Measurements from ENCODE around the gene RAD51B. TPM values are rescaled to one million over a fixed set of nuclear protein-coding genes. Genes with fewer than 3 reads are reported as not detected.

The RAD51B gene
- total RNA-seq, 6 experiments from 2014 or later, result 2.7 to 5.8 (median 4.3) TPM

DNA sequence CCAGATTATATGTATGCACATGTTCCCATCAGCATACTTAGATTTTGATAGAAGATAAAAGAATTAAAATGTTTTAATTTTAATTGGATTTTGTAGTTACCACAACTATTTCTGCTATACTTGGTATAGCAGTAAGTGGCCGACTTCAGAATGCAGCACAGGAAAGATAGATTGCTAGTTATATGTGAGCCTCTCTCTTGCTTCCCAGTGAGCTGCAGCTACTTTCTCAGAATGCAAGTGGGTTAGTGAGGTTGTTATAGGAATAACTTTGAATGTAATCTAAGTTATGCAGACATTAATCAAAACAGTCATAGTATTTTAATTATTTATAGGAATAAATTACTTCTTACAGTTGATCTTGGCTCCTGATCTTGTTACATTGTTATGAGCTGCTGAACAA, 240.6 kb downstream of the RAD51B start:
- Histone ChIP-seq H3K27me3 (no peaks in the 10 kb centered on the region), H3K9me3 (no peaks in the 10 kb centered on the region), H3K36me3 (no peaks in the 10 kb centered on the region), H3K4me1 (no peaks in the 10 kb centered on the region), H3K27ac (no peak overlapping the region), H3K4me3 (no peak overlapping the region)
- TF ChIP-seq, protein P1, sequence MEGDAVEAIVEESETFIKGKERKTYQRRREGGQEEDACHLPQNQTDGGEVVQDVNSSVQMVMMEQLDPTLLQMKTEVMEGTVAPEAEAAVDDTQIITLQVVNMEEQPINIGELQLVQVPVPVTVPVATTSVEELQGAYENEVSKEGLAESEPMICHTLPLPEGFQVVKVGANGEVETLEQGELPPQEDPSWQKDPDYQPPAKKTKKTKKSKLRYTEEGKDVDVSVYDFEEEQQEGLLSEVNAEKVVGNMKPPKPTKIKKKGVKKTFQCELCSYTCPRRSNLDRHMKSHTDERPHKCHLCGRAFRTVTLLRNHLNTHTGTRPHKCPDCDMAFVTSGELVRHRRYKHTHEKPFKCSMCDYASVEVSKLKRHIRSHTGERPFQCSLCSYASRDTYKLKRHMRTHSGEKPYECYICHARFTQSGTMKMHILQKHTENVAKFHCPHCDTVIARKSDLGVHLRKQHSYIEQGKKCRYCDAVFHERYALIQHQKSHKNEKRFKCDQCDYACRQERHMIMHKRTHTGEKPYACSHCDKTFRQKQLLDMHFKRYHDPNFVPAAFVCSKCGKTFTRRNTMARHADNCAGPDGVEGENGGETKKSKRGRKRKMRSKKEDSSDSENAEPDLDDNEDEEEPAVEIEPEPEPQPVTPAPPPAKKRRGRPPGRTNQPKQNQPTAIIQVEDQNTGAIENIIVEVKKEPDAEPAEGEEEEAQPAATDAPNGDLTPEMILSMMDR (IDR thresholded peaks at IDR 0.05), result no peak
- TF ChIP-seq POLR2A (IDR thresholded peaks at IDR 0.05), result no peak
- no peak for ATAC-seq
- 58% methylated on average over 1 of the region's 1 CpG for WGBS (ENCODE audit: insufficient coverage, low coverage, low lambda C conversion rate, missing lambda C conversion rate)
- intact Hi-C loops (cut with DNase I), result no loop called here
- no peak for DNase-seq

DNA sequence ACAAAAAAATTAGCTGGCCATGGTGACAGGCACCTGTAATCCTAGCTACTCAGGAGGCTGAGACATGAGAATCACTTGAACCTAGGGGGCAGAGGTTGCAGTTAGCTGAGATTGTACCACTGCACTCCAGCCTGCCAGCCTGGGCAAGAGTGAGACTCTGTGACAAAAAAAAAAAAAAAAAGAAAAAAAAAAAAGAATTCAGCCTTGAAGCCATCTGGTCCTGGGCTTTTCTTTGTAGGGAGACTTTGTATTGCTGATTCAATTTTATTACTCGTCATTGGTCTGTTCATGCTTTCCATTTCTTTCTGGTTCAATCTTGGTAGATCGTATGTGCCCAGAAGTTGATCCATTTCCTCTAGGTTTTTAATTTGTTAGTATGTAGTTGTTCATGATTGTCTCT, 243.1 kb downstream of the RAD51B start:
- Histone ChIP-seq H3K4me1 (no peaks in the 10 kb centered on the region), H3K27me3 (no peaks in the 10 kb centered on the region), H3K9me3 (no peaks in the 10 kb centered on the region), H3K36me3 (no peaks in the 10 kb centered on the region), H3K27ac (no peak overlapping the region), H3K4me3 (no peak overlapping the region)
- intact Hi-C loops (cut with DNase I), result no loop called here
- no peak for TF ChIP-seq POLR2A (IDR thresholded peaks at IDR 0.05)
- TF ChIP-seq, protein P1 (IDR thresholded peaks at IDR 0.05), result no peak
- DNase-seq (no peak), ATAC-seq (no peak)
- WGBS (ENCODE audit: insufficient coverage, low coverage, low lambda C conversion rate, missing lambda C conversion rate), result 96% methylated on average over 2 of the region's 2 CpGs

DNA sequence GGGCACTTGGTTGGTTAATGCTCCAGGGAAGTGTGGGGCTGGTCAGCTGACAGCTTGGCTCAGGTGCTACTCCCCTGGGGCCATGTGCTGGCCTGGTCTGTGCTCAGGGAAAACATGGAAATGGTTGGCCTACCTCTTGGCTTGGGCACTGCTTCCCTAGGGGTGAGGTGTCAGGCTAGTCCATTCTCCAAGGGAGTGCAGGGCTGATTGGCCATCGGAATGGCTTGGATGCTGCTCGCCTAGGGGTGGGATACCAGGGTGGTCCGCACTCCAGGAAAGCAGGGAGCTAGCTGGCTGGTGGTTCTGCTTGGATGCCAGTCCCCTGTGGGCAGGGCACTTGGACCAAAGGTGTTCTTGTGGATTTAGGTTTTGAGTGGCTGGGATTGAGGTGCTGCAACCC, 245.7 kb downstream of the RAD51B start:
- no peak overlapping the region for H3K27ac ChIP-seq
- TF ChIP-seq, protein P1 (IDR thresholded peaks at IDR 0.05), result no peak
- no peak for TF ChIP-seq POLR2A (IDR thresholded peaks at IDR 0.05)
- no peaks in the 10 kb centered on the region for H3K36me3 ChIP-seq
- intact Hi-C loops (cut with DNase I), result no loop called here
- no peaks in the 10 kb centered on the region for H3K4me1 ChIP-seq
- no peaks in the 10 kb centered on the region for H3K27me3 ChIP-seq
- H3K9me3 ChIP-seq, result no peaks in the 10 kb centered on the region
- no CpG with 5 or more reads among the region's 3 CpGs for whole genome bisulfite sequencing (ENCODE audit: insufficient coverage, low coverage, low lambda C conversion rate, missing lambda C conversion rate)
- ATAC-seq (no peak), DNase-seq (no peak)
- no peak overlapping the region for H3K4me3 ChIP-seq

DNA sequence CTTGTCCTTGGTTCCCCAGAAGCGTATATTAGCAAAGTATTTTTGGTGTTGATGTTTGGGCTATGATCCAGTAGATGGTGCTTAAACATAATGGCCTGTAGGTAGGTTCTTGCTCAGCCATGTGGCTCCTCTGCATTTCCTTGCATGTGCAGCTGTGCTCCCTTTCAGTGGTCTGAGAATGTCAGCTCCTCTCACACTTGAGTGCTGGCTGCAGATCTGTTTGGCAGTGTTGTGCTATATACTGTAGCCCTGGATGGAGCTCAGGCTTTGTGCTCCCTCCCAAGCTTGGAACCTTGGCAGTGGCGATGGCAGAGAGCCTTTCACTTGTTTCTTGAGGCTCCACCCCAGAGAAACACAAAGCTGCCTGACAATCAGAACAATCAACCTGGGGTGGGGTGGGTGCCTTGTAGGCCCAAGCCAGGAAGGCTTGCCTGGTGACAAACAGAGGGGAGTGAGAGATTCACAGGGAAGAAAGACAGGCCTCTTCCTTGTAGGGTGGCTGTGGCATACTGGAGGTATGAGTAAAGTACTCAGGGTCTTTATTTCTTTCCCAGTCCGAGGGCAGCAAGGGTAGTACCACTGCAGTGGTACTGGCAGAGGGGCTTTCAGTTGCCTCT, 255.3 kb downstream of the RAD51B start:
- H3K36me3 ChIP-seq, result no peaks in the 10 kb centered on the region
- TF ChIP-seq, protein P1 (IDR thresholded peaks at IDR 0.05), result no peak
- no peak for TF ChIP-seq POLR2A (IDR thresholded peaks at IDR 0.05)
- H3K4me1 ChIP-seq, result no peaks in the 10 kb centered on the region
- H3K27me3 ChIP-seq, result no peaks in the 10 kb centered on the region
- intact Hi-C loops (cut with DNase I), result no loop called here
- WGBS (ENCODE audit: insufficient coverage, low coverage, low lambda C conversion rate, missing lambda C conversion rate), result 83% methylated on average over 2 of the region's 3 CpGs
- H3K9me3 ChIP-seq, result no peaks in the 10 kb centered on the region
- DNase-seq, result no peak
- H3K4me3 ChIP-seq, result no peak overlapping the region
- no peak overlapping the region for H3K27ac ChIP-seq
- no peak for ATAC-seq
